A673 (cell line): ENCODE measurements around the gene CLK3. TPM values are rescaled to one million over a fixed set of nuclear protein-coding genes. Genes with fewer than 3 reads are reported as not detected.

Experiments
- BruUV-seq: library from RNA; stranded (reverse); fragments of 400-500 nt; replicated peaks from 2 replicates; lab custom pipeline; 2021; lab: Mats Ljungman, UMichigan
- CTCF ChIA-PET: fragments of 300-600 bp; sonication (Branson Sonifier 250); formaldehyde crosslinking; loops from one replicate; lab custom pipeline; 2022; ENCODE audit warnings: antibody characterized with exemption; lab: Charles Lee
- POLR2A ChIA-PET: fragments of 300-600 bp; sonication (Branson Sonifier 250); formaldehyde crosslinking; loops from one replicate; lab custom pipeline; 2022; ENCODE audit warnings: antibody characterized with exemption; ENCODE audit not compliant: low non-redundant PET; lab: Charles Lee
- DNase-seq: peaks from one replicate; pipeline ENCODE4 v3.0.0-alpha.2; 2015; ENCODE audit warnings: low spot score
- H3K27ac ChIP-seq: fragments of 200-600 bp; sonication (generic); 2 replicates; pipeline ENCODE4 v1.5.1; 2016; ENCODE audit warnings: mixed run types, low read depth, mild to moderate bottlenecking, mixed read lengths, antibody characterized with exemption, low read length; ENCODE audit not compliant: poor library complexity, severe bottlenecking
- H3K27me3 ChIP-seq: fragments of 200-600 bp; sonication (generic); replicated peaks from 2 replicates; pipeline ENCODE4 v1.6.1; 2017; ENCODE audit warnings: mixed run types, low read depth, mild to moderate bottlenecking, mixed read lengths, antibody characterized with exemption, low read length; ENCODE audit not compliant: insufficient read depth, poor library complexity
- H3K36me3 ChIP-seq: fragments of 200-600 bp; sonication (generic); 2 replicates; pipeline ENCODE4 v1.6.1; 2016; ENCODE audit warnings: mixed run types, mild to moderate bottlenecking, mixed read lengths, antibody characterized with exemption, low read length; ENCODE audit not compliant: insufficient read depth, poor library complexity, severe bottlenecking
- H3K4me1 ChIP-seq: fragments of 200-600 bp; sonication (generic); 2 replicates; pipeline ENCODE4 v1.6.1; 2017; ENCODE audit warnings: mixed run types, mild to moderate bottlenecking, mixed read lengths, antibody characterized with exemption, low read length; ENCODE audit not compliant: insufficient read depth, poor library complexity, severe bottlenecking
- H3K4me3 ChIP-seq: fragments of 200-600 bp; sonication (generic); 2 replicates; pipeline ENCODE4 v1.5.1; 2016; ENCODE audit warnings: low read depth, mixed run types, mild to moderate bottlenecking, mixed read lengths, low read length; ENCODE audit not compliant: poor library complexity, severe bottlenecking
- H3K9me3 ChIP-seq: fragments of 200-600 bp; sonication (generic); 2 replicates; pipeline ENCODE4 v1.6.1; 2016; ENCODE audit warnings: mixed run types, low read depth, mild to moderate bottlenecking, mixed read lengths, antibody characterized with exemption, low read length; ENCODE audit not compliant: poor library complexity, severe bottlenecking
- CTCF ChIP-seq: fragments of 300-800, 200-600 bp; sonication (generic); conservative IDR thresholded peaks from 2 replicates; pipeline ENCODE4 v1.5.1; 2017; ENCODE audit warnings: low read depth, mild to moderate bottlenecking, antibody characterized with exemption, low read length, moderate library complexity, mixed read lengths
- EZH2 ChIP-seq: fragments of 200-600 bp; sonication (generic); IDR thresholded peaks from 2 replicates; pipeline ENCODE4 v1.6.1; 2017; ENCODE audit warnings: borderline replicate concordance, low read depth, mild to moderate bottlenecking, mixed read lengths, antibody characterized with exemption, low read length; ENCODE audit not compliant: poor library complexity, severe bottlenecking
- intact Hi-C: fragments of 100-400 bp; cut with micrococcal nuclease; formaldehyde crosslinking; loops from one replicate; pipeline ENCODE4 v1.10.0; 2022; ENCODE audit not compliant: unreplicated experiment
- total RNA-seq: library from RNA; stranded (reverse); gene quantifications from 2 replicates; pipeline ENCODE4 v1.2.3, GENCODE V29; 2021

The CLK3 gene
- total RNA-seq, 1 experiment from 2014 or later: 66.8 TPM

GRCh38 chr15:74609938-74610301 is 5.7 kb upstream of the CLK3 start:
- BruUV-seq: no TSS peak
- Histone ChIP-seq H3K9me3 (no peaks in the 10 kb centered on the region), H3K36me3 (no peaks in the 10 kb centered on the region), H3K27me3 (no peaks in the 10 kb centered on the region), H3K27ac (no peak overlapping the region), H3K4me3 (no peak overlapping the region), H3K4me1 (peaks cover 5% of the 10 kb centered on the region)
- ChIA-PET CTCF (no interaction called here), POLR2A (no interaction called here)
- no peak for DNase-seq
- TF ChIP-seq EZH2 (no peak), CTCF (no peak)
- intact Hi-C loops: no loop called here

GRCh38 chr15:74610302-74610951 is 5.2 kb upstream of the CLK3 start:
- H3K4me1 ChIP-seq: peaks cover 5% of the 10 kb centered on the region
- H3K4me3 ChIP-seq: no peak overlapping the region
- no peak overlapping the region for H3K27ac ChIP-seq
- intact Hi-C loops: no loop called here
- no peaks in the 10 kb centered on the region for H3K9me3 ChIP-seq
- DNase-seq: no peak
- TF ChIP-seq CTCF (no peak), EZH2 (no peak)
- BruUV-seq: no TSS peak
- ChIA-PET CTCF (no interaction called here), POLR2A (no interaction called here)
- no peaks in the 10 kb centered on the region for H3K36me3 ChIP-seq
- H3K27me3 ChIP-seq: no peaks in the 10 kb centered on the region

- peaks cover 5% of the 10 kb centered on the region for H3K4me1 ChIP-seq
- no peak overlapping the region for H3K4me3 ChIP-seq
- H3K9me3 ChIP-seq: no peaks in the 10 kb centered on the region
- CTCF ChIA-PET: no interaction called here
- BruUV-seq: no TSS peak
- intact Hi-C loops: no loop called here
- no peak overlapping the region for H3K27ac ChIP-seq
- POLR2A ChIA-PET: no interaction called here
- no peak for DNase-seq
- H3K27me3 ChIP-seq: no peaks in the 10 kb centered on the region
- H3K36me3 ChIP-seq: no peaks in the 10 kb centered on the region
- TF ChIP-seq CTCF: no peak
- no peak for TF ChIP-seq EZH2
Measured at GRCh38 chr15:74611341-74611740, 4.3 kb upstream of the CLK3 start.
